ENCODE measurements around the gene LMOD2. TPM values are rescaled to one million over a fixed set of nuclear protein-coding genes. Genes with fewer than 3 reads are reported as not detected.

Gene LMOD2
- polyA plus RNA-seq, 3 donors = 0.09 TPM; not detected in 2

GRCh38 chr7:123665896-123666295 lies 10.2 kb downstream of the LMOD2 start:
- Histone ChIP-seq H3K9me3 (replicated peaks in 1 of 2; ENCODE audit: control insufficient read depth in 1 of 2, insufficient read depth in 1 of 2, low read length in 2 of 2) (no peaks in the 10 kb centered on the region), H3K9ac (ENCODE audit: insufficient read depth, low read length, poor library complexity, severe bottlenecking) (no peak overlapping the region), H3K27me3 (ENCODE audit: control insufficient read depth in 2 of 2, insufficient read depth in 2 of 2, low read length in 2 of 2) (peaks cover 0 to 3% of the 10 kb centered on the region in 2 donors), H3K4me3 (replicated peaks in 1 of 3; ENCODE audit: low read depth in 2 of 3, low read length in 3 of 3) (no peak overlapping the region), H3K4me1 (ENCODE audit: control insufficient read depth in 1 of 2, insufficient read depth in 2 of 2, low read length in 2 of 2) (no peaks in the 10 kb centered on the region), H3K4me2 (replicated peaks; ENCODE audit: extremely low read depth, low read length, poor library complexity, severe bottlenecking) (no peak overlapping the region), H4K20me1 (ENCODE audit: insufficient read depth, low read length) (no peaks in the 10 kb centered on the region), H2AFZ (ENCODE audit: insufficient read depth, low read depth, low read length, poor library complexity, severe bottlenecking) (no peak overlapping the region), H3K27ac (ENCODE audit: low read depth in 1 of 2, low read length in 2 of 2) (no peak overlapping the region), H3K79me2 (ENCODE audit: insufficient read depth, low read length) (no peaks in the 10 kb centered on the region), H3K36me3 (replicated peaks in 1 of 2; ENCODE audit: control insufficient read depth in 1 of 2, insufficient read depth in 2 of 2, low read length in 2 of 2) (no peaks in the 10 kb centered on the region)
- Mint-ChIP-seq H3K9me3 (peaks cover 0 to 2% (median 0%) of the 10 kb centered on the region in 7 donors), H3K27ac (peak overlapping the region in 1 of 7 donors; percentile 28), H3K4me3 (no peak overlapping the region), H3K36me3 (no peaks in the 10 kb centered on the region), H3K4me1 (peaks cover 2% of the 10 kb centered on the region), H3K27me3 (ENCODE audit: low read depth in 3 of 3) (peaks cover 2 to 4% (median 3%) of the 10 kb centered on the region in 3 donors)
- WGBS (ENCODE audit: insufficient coverage) = 100% methylated on average over 1 of the region's 1 CpG
- intact Hi-C loops (cut with micrococcal nuclease) = no loop called here
- DNase-seq = no peak
- TF ChIP-seq, protein P1, sequence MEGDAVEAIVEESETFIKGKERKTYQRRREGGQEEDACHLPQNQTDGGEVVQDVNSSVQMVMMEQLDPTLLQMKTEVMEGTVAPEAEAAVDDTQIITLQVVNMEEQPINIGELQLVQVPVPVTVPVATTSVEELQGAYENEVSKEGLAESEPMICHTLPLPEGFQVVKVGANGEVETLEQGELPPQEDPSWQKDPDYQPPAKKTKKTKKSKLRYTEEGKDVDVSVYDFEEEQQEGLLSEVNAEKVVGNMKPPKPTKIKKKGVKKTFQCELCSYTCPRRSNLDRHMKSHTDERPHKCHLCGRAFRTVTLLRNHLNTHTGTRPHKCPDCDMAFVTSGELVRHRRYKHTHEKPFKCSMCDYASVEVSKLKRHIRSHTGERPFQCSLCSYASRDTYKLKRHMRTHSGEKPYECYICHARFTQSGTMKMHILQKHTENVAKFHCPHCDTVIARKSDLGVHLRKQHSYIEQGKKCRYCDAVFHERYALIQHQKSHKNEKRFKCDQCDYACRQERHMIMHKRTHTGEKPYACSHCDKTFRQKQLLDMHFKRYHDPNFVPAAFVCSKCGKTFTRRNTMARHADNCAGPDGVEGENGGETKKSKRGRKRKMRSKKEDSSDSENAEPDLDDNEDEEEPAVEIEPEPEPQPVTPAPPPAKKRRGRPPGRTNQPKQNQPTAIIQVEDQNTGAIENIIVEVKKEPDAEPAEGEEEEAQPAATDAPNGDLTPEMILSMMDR (IDR thresholded peaks at IDR 0.05) = no peak

- Histone ChIP-seq H3K27ac (ENCODE audit: low read depth in 1 of 2, low read length in 2 of 2) (no peak overlapping the region), H3K79me2 (ENCODE audit: insufficient read depth, low read length) (no peaks in the 10 kb centered on the region), H3K4me2 (replicated peaks; ENCODE audit: extremely low read depth, low read length, poor library complexity, severe bottlenecking) (no peak overlapping the region), H3K9ac (ENCODE audit: insufficient read depth, low read length, poor library complexity, severe bottlenecking) (no peak overlapping the region), H3K9me3 (replicated peaks in 1 of 2; ENCODE audit: control insufficient read depth in 1 of 2, insufficient read depth in 1 of 2, low read length in 2 of 2) (no peaks in the 10 kb centered on the region), H3K4me3 (replicated peaks in 1 of 3; ENCODE audit: low read depth in 2 of 3, low read length in 3 of 3) (no peak overlapping the region), H3K36me3 (replicated peaks in 1 of 2; ENCODE audit: control insufficient read depth in 1 of 2, insufficient read depth in 2 of 2, low read length in 2 of 2) (no peaks in the 10 kb centered on the region), H3K27me3 (ENCODE audit: control insufficient read depth in 2 of 2, insufficient read depth in 2 of 2, low read length in 2 of 2) (peaks cover 0 to 3% of the 10 kb centered on the region in 2 donors), H4K20me1 (ENCODE audit: insufficient read depth, low read length) (no peaks in the 10 kb centered on the region), H3K4me1 (ENCODE audit: control insufficient read depth in 1 of 2, insufficient read depth in 2 of 2, low read length in 2 of 2) (no peaks in the 10 kb centered on the region), H2AFZ (ENCODE audit: insufficient read depth, low read depth, low read length, poor library complexity, severe bottlenecking) (no peak overlapping the region)
- H3K9me3 Mint-ChIP-seq = peaks cover 0 to 2% (median 0%) of the 10 kb centered on the region in 7 donors
- no peak for DNase-seq
- intact Hi-C loops (cut with micrococcal nuclease) = no loop called here
- WGBS (ENCODE audit: insufficient coverage) = no CpG with 5 or more reads among the region's 1 CpG
- no peak overlapping the region for H3K27ac Mint-ChIP-seq
- H3K4me3 Mint-ChIP-seq = no peak overlapping the region
- TF ChIP-seq, protein P1 (IDR thresholded peaks at IDR 0.05) = no peak
- H3K4me1 Mint-ChIP-seq = peaks cover 2% of the 10 kb centered on the region
- peaks cover 1 to 4% (median 3%) of the 10 kb centered on the region in 3 donors for H3K27me3 Mint-ChIP-seq (ENCODE audit: low read depth in 3 of 3)
- H3K36me3 Mint-ChIP-seq = no peaks in the 10 kb centered on the region
Measured at GRCh38 chr7:123666492-123666891, 10.8 kb downstream of the LMOD2 start.
